GM19035 (cell line): ENCODE results near the gene EXOC3L4.
A peak's percentile ranks its signal among the peaks of the same experiment; 100 is the strongest.
"Not testable (repeated sequence)": the region's sequence is repeated elsewhere in the genome, so short reads cannot be mapped to it uniquely, and the experiment has no call there.

Source experiments
- ATAC-seq: cut with Tn5 transposase; IDR thresholded peaks from one replicate; pipeline ENCODE4 v1.9.1; 2021; ENCODE audit not compliant: unreplicated experiment

EXOC3L4 gene

DNA sequence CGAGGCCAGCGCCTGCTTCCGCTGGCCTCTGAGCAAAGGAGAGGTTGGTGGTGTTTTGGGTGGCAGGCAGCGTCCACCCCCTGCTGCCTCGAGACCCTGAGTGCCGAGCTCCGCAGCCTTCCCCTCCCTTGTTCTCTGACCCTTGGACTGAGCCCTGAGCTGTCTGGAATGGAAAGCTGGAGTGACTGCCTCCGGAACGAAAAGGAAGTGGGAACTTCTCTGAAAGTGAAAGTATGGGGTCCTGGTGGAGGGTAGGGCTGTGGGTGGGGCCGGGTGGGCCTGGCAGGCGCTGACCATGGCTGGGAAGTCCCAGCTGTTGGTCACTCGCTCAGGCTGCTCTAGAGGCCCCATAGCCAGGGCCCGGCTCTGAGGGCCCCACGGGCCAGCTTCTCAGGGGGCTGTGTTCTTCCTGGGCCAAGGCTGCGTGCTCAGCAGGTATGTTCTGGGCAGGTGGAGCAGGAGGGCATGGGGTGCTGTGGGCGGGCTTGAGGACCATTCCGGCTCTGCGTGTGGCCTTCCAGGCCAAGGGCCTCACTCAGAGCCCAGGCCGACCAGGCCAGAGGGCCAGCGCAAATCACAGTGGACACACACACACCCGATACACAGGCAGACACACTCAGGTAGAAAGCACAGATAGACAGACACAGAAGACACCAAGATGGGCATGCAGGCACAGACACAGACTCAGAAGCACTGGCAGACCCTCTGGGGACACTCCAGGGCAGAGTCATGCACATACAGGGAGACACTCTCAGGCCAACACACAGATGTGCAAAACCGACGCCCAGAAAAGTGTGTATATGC lies at the start of gene EXOC3L4:
Gene EXOC3L4 (plus strand): TSS at position 320 of the 804 bp plus-strand sequence. CDS start 5,495 bp downstream, outside the sequence.
- no peak for ATAC-seq

DNA sequence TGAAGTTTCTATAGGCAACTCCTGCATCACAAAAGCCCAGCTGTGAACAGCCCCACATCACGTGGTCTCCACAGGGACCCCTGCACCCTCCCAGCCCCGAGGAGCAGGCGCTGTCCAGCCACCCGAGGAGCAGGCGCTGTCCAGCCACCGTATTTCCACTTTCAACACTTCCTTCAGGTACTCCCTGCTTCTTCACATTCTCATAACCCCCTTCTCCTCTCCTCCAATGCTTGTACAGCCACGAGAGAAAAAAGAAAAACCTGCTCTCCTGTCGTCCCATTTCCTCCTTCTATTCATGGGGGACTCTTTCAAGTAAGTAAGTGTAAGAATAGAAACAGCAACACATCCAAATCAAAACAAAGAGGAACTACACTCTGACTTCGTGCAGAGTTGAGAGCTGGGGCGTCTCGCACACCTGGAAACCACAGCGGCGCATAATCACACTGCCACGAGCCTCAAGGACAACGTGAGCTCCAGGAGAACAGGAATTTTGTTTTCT lies 49.1 kb upstream of the EXOC3L4 start:
- ATAC-seq: no peak

DNA sequence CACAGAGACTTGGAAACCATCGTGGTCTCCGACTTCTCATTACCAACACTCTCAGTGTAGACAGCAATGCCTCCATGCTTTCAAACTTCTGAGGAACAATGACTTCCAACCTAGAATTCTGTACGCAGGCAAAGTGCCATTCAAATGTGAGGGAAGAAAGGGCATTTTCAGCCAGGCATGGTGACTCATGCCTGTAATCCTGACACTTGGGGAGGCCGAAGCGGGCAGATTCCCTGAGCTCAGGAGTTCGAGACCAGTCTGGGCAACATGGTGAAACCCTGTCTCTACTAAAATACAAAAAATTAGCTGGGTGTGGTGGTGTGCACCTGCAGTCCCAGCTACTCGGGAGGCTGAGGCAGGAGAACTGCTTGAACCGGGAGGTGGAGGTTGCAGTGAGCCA lies 47.1 kb upstream of the EXOC3L4 start:
- not testable (repeated sequence) for ATAC-seq

DNA sequence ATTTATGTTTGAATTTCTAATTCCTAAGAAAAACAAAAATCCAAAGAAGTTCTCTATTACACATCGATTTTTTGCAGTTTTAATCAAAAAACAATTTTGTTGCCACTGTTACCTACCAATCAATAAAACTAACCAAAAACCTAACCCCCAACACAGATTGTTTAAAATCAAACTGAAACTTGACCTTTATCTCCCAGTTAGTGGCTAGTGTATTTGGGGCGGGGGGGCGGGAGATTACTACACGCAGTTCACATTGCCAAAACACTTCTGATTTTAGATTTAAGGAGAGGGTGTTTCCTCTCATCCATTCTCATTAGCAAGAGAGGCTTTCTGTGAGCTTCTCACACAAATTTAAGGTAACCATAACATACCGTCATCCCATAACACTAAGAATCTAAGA lies 43.6 kb upstream of the EXOC3L4 start:
- ATAC-seq: no peak

DNA sequence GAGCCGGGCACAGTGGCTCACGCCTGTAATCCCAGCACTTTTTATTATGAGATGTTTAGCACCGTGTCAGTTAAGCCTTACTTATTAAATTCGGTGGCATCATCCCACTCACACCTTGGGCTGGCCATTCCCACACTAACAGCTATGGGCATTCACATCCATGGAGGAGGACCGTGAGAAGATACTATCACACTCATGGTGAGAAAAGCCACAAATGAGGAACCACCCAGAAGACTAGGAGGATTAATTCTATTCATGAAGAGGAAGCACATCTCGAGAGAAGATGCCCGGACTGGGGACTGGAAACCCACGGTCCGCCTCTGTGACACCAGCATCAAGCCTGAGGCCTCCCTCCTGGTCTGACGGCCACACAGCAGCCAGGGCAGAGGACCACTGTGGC lies 42.1 kb upstream of the EXOC3L4 start:
- ATAC-seq: no peak

DNA sequence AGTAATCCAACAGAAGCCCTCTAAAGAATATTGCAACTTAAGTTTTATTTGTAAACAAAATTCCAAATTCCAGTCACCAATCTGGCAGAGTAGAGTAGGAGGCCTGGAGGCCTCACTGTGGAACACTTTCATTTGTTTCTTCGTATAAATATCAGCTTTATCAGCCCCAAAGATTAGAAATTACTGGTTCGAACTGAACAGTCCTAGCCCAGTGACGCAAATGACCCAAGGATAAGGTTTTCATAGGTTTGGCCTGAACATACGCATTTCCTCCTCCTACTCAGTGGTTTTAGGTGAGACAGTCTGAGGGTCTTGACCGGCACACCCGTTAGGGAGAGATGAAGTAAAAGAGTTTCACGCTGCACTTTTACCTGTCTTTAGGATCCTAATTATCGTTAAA lies 38.8 kb upstream of the EXOC3L4 start:
- ATAC-seq: no peak

DNA sequence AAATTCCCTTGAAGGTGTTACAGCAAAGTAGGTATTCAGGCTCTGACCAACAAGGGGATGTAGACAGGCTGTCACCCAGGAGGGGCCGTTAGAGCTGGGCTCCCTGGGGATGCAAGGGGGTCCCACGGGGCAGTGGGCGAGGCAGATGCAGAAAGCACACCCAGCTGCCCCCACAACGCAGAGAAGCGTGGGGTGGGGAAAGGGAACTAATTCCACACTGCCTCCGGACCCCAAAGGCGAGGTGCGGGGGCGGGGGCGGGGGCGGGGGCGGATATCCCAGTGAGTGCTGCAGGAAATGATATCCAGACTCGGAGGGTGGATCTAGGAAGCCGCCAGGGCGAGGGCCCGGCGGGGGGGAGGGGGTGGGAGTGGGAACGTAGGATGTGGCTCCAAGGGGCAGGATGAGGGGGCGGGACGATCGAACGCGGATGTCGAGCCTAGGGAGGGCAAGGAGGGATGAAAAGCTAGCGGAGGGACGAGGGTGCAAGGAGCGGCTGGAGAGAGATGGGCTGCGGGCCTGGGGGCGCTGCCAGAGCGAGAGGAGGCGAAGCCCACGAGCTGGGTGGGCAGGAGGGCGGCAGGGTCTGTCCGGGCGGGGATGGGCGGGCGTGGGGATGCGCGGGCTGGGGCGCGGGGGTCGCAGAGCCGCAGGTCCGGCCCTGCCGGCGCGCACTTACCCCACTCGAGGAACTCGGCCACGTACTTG lies 38.0 kb upstream of the EXOC3L4 start:
- ATAC-seq: no peak

DNA sequence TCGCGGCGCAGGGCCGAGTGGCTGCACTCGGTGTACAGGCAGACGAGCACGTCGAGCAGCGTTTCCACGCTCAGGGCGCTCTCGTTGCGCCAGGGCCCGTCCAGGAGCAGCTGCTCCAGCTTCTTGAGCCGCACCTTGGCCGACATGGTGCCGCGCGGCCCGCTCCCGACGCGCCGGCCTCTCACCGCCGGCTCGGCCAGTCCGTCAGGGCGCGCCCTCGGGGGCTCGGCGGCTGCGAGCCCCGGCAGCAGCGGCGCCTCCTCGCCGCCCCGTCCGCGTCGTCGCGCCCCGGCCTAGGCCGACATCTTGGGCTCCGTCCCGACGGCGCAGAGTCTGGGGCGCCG lies 37.5 kb upstream of the EXOC3L4 start:
- no peak for ATAC-seq

DNA sequence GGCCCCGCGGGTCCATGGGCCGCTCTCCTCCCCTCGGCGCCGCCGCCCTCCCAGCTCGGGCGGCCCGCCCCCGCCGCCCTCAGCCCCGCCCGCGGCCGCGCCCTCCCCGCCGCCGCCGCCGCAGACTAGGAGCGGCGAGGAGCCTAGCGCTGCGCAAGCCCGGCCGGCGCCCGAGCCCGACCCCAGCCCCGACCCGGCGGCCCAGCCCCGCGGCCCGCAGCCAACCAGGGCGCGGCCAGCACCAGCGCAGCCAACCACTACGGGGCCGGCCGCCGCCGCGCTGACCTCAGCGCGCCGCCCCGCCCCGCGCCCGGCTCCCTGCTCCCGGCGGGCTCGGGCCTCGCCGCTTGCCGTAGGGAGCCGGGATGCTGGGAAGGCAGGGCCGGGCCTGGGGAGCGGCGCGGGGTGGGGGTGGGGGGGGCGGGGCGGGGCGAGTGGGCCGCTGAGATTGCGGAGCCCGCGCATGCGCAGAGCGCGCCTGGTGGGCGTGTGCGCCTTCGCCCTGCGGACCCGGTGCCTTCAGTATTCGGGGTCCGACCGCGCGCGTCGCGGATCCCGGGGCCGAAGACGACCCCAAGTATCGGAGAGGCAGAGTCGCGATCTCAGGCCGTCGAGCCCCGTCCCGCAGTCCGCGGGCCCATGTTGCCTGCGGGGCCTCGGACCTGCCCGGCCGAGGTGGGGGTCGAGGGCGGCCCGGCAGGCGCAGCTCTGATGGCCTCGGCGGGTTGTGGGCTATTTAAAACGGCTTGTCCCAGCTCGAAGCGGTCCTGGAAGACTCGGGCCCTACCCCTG lies 37.0 kb upstream of the EXOC3L4 start, which contains the start of gene CDC42BPB:
Gene CDC42BPB (minus strand): TSS at position 178 of the 792 bp plus-strand sequence. CDS start 376 bp downstream, outside the sequence.
- ATAC-seq: peak; percentile 76

DNA sequence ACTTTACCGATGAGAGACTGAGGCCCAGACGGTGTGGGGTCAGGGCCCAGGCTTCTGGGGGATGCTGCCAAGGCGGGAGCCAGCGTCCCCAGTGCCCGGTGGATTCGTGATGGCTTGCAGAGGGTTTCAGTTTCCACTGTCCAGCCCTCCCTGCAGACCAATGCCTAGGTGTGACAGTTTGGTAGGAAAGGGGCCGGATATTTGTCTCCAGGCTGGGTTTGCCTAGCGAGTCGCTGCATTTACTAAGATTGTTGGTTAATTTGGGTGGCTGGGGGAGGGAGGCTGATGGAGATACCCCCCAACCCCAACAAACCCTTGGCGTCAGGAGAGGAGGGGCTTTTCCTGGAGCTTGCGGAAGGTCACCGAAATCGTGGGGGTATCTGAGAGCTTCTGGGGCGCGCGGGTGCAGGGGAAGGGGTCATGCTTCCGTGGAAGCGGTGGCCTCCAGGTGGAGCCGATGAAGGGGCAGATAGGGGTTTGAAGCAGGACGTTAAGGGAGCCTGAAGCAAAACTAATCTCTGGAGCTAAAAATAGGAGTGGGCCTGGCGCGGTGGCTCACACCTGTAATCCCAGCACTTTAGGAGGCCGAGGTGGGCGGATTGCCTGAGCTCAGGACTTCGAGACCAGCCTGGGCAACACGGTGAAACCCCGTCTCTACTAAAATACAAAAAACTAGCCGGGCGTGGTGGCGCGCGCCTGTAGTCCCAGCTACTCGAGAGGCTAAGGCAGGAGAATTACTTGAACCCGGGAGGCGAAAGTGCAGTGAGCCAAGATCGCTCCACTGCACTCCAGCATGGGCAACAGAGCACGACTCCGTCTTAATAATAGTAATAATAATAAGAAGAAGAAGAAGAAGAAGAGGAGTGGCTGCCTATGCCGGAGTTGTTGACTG lies 36.1 kb upstream of the EXOC3L4 start:
- no peak for ATAC-seq

DNA sequence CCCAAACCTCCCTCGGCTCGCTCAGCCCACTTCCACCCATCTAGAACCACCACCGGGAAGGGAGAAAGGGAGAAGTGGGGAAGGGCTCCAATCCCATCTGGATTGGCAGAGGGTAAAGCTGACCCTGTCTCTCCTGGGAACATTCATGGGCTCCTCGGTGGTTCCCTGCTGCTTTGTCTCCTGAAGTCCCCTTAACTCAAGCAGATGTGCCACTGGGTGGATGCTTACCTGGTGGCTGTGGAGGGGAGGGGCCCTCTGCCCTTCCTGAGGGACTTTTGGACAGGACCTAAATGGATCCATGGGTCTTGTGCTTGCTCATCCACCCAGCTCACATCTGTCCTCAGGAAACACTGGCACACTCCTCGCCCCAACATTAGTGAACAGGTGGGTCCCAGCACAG lies 35.0 kb upstream of the EXOC3L4 start:
- ATAC-seq: no peak

DNA sequence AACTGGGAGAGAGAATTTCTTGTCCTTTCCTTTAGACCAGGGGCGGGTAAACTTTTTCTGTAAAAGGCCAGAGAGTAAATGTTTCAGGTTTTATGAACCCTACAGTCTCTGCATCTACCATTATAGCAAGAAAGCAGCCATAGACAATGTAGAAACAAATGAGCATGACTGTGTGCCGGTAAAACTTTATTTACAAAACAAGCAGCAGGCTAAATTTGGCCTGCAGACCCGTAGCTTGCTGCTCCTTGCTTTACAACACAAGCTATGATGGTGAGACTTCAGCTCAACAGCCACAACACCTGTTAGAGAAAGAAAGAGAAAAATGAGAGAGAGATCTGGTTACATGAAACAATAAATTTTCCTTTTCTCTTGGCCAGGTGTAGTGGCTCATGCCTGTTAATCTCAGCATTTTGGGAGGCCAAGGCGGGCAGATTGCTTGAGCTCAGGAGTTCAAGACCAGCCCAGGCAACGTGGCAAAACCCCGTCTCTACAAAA lies 33.0 kb upstream of the EXOC3L4 start:
- no peak for ATAC-seq

DNA sequence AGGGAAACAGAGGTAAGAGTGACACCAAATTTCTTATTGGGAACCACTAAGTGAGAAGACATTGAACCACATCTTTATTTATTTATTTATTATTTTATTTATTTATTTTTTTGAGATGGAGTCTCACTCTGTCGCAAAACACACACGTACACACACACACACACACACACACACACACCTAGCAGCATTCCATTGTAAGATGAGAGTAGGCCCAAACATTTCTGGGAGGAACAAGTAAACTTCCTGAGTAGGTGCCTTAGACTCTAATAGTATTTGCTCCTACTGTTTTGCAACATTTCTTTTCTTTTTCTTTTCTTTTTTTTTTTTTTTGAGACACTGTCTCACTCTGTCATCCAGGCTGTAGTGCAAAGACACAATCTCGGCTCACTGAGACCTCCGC lies 30.1 kb upstream of the EXOC3L4 start:
- no peak for ATAC-seq

DNA sequence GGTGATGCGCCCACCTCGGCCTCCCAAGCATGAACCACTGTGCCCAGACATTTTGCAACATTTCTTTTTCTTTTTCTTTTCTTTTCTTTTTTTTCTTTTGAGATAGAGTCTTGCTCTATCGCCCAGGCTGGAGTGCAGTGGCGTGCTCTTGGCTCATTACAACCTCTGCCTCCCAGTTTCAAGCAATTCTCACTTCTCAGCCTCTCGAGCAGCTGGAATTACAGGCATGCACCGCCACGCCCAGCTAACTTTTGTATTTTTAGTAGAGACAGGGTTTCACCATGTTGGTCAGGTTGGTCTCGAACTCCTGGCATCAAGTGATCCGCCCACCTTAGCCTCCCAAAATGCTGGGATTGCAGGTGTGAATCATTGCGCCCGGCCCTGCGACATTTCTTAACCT lies 29.5 kb upstream of the EXOC3L4 start:
- no peak for ATAC-seq

DNA sequence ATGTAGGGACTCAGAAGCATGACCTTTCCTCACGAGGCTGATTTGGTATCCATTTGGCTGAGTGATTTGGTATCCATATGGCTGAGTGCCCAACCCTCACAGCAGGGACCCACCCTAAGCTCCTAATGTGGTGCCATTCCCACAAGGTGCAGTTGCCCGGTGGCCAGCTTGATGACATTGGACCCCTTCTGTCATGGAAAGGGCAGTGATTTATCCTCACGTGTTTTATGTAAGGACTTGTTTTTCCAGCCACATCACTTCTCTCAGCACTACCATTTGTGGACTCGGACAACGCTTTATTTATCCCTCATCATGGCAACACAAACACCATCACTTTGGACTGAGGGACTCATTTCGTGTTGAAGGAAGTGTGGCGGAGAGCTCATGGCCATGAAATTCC lies 28.7 kb upstream of the EXOC3L4 start:
- ATAC-seq: no peak

DNA sequence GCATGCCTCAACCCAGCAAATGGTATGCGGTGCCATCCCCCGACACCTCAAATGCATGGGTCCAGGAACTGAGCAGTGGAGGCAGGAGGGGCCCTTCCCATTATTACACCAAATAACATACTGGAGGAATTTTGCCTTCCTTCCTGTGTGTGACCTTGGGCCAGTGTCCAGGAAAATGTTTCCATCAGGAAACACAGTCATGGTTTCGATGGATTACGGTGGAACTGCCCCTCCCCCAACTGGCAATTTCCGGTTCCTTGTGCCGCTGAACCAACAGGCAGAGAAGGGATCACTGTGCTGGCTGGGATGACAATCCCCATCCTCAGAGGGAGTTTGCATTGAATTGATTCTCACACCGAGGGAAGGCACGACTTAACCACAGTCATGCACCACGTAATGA lies 28.1 kb upstream of the EXOC3L4 start:
- no peak for ATAC-seq

DNA sequence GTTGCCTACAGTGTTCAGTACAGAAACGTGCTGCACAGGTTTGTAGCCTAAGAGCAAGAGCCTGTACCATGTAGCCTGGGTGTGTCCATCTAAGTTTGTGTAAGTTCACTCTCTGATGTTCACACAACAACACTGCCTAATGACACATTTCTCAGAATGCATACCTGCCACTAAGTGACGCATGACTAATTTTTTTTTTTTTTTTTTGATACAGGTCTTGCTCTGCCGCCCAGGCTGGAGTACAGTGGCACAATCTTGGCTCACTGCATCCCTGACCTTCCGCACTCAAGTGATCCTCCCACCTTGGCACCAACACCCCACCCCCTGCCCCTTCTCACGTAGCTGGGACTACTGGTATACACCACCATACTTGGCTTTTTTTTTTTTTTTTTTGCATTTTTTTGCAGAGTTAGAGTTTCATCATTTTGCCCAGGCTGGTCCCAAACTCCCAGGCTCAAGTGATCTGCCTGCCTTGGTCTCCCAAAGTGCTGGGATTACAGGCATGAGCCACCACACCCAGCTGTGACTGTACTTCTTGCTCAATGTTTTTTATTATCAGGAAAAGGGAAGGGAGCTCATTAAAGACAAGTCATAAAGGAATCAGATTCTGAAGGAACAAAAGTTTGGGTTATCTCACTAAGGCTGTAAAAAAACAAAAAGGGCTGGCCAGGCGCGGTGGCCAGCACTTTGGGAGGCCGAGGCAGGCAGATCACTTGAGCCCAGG lies 27.1 kb upstream of the EXOC3L4 start:
- no peak for ATAC-seq

DNA sequence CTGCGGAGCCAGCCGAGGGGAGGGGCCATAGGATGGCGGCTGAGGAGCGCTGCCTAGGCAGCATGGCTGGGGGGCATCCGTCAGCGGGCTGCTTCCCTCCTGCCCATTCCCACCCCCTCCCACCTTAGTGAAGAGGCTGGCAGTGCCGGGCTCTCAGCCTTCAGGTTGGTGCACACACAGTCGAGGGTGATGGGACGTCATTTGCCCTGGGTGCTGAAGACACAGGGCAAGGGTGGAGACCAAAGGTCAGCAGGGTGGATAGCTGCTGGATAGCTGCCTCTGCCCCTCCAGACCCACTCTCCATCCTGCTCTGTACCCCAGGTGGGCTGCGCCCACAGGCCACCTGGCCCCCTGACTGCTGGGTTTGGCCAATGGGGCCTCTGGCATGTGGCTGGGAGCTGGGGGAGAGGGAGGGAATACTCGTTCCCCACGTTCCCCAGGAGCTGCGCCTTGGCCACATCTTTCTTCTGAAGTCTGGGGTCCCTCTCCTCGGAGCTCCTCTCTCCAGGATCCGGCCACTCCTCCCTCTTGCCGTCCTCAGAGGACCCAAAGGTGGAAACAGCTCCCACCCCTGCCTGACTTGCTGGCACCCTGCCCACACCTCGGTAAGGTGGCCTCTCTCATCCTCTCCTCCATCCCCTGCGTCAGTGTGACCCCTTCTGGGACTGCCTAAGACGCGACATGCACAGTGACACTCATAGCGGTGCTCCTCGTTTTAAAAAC lies 26.0 kb upstream of the EXOC3L4 start:
- ATAC-seq: no peak
